HG03196 (cell line): ENCODE results near the gene TFAP2D.
A peak's percentile ranks its signal among the peaks of the same experiment; 100 is the strongest.

Experiments used
- ATAC-seq: cut with Tn5 transposase; IDR thresholded peaks from one replicate; pipeline ENCODE4 v1.9.1; 2021; ENCODE audit not compliant: unreplicated experiment

The TFAP2D gene

DNA sequence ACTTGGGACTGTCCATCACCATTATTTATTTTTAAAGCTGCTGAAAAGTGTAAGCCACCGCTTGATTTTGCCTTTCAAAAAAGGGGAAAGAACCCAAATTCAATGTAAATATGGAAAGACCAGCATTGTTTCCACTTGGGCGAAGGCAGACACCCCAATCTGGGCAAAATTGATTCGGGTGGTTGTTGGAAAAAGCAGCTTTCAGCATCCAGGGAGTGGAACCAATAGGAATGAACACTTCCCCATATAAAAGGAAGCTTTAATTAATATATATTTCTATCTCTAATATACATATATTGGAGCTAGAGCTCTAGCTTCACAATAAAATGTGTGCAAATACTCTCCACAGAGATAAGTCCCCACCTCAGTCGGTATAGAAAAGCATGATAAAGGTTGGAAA, at the start of gene TFAP2D:
TFAP2D (plus strand) TSS at position 301 of the 400 bp plus-strand sequence. CDS start 530 bp downstream, outside the sequence.
- ATAC-seq = no peak

DNA sequence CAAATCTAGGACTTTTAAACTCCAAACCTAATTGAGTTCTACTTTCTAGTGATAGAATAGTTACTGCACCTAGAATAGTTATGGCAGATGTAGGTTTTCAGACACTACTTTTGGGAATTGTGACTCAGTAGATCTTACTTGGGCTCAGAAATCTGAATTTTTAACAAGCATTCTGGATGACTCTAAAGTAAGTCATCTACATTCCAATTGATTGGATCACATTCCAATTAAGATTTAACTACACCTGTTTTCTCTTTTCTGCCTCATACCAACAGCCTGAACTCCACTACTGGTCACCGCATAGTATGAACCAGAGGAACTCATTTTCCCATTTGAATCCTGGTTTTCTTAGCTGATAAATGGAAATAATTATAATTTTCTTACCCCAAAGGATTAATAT, 49.5 kb upstream of the TFAP2D start:
- ATAC-seq = no peak

DNA sequence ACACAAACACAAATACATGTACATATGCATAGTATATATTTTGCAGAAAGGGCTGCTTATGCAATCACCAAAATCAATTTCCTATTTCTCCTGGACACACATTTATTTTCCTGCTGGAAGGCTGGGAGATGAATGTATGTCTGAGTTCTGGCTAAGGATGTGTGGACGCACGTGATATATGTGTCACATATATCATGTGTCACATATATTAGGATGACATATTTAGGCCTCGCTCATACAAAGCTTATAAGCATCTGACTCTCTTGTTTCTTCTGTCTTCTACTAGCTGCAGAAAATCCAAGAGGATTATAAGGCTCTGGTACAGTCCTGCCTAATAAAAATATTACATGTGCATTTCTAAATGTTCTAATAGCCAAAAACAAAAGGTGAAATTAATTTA, 47.2 kb upstream of the TFAP2D start:
- no peak for ATAC-seq

DNA sequence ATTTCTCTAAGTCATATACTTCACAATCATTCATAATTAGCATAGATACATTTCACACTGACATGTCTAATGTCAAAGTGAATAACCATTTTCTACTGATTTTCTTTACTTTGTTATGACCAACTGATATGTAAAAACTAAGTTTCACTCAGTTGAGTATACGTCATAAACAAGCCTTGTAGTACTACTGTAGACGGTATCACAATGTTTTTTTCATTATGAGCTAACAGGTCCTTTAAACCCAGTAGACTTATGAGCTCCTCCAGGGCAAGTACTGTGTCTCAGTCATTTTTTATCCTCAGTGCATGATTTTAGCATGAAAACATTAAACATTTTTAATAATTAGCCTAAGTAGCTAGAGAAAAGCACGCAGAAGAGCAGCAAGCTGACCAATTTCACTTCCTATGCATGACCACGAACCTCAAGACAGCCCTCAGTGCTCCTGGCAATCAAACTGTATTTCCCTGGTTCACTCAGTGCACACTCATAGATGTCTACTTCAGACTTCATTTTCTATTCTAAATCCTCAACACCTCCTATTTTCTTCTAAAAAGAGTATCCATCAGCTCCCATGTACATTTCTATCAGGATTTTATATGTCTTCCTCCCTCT, 32.0 kb upstream of the TFAP2D start:
- ATAC-seq = peak; percentile 92

DNA sequence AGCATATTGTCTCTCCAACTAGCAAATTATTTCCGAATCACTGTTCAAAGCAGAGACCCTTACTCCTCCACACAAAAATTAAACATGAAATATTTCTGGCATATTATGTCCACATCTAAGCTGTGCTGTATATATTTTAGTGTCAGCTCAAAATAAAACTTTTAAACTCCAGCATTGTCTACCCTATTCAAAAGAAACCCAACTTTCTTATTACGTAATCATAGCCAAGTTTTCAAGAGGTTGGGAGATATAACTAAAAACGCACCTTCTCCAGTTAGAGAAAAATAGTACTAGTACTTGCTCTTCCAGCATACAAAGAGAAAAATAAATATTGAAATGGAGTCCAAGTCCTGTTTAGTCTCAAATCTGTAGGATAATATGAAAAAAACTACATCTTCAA, 24.1 kb upstream of the TFAP2D start:
- no peak for ATAC-seq

DNA sequence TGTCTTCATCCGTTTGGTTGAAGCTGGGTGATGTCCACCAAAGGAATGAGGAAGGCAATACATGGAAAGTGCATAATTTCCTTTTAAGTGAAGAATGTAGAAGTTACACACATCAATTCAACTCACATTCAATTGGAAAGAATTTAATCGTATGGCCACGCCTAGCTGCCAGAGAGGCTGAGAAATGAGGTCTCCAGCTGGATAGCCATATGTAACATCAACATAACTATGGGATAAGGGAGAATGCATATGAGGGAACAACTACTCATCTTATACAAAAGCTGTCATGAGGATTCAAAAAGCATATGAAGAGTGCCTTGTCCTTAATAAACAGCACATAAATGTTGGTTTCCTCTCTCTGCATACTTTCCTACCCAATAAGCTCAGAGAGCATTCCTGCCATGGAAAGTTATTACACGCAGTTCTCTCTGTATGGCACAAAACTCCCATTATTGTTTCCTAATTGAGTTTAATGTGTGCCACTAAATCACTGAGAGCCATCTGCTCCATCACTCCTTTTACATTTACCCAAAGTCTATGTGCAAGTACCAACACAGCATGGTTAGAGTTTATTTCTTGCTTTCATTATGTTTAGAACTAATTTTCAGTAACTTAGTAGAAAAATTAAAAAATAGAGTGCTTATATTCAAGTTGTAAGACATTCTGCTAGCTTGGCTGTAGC, 21.4 kb upstream of the TFAP2D start:
- no peak for ATAC-seq

DNA sequence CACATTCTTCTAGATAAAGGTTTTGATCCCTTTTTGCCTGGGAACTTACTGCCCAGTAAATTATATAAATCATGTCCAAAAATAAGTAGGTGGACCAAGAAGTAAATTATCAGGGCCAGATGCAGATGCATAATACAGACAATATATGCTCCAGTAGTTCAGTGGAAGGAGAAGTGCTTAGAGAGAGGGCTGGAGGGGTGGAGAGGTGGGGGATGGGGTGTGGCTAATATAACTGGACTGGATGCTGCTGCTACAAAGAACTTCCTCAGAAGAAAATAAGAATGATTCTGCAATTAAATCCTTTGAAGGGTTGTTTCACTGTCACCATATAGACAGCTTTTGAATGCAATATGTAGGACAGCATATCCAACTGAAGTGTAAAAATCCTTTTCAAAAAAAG, 14.8 kb upstream of the TFAP2D start:
- no peak for ATAC-seq

DNA sequence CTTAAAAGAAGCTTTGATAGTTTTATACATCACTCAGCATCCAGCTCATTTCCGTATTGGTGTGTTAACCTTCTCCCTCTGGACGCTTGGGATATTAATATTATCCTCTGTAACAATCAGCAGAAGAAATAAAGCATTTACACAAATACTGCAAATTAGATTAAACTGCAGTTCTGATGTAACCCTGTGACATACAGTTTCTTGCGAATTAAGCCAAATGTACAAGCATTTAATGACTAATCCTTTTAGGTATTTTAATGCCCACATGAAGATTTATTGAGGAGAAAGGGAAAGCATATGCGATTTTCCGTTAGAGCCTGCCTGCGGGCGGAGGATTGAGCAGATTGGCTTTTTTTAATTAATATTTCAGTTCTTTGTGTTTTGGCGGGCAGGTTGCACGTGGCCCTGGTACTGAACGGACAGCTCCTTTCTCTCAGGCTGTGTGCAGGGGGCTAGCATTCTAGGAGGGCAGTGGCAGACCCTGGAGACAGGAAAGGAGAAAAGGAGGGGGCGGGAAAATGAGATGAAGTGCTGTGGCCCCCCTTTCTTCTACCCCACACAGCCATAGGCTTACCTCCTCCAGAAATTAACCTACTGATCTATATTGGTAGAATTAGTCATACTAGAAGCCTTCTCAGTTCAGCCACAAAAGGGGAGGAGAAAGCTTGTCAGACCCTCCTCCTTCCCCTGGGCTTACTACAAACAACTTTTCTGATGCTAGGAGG, 14.1 kb upstream of the TFAP2D start:
- no peak for ATAC-seq

DNA sequence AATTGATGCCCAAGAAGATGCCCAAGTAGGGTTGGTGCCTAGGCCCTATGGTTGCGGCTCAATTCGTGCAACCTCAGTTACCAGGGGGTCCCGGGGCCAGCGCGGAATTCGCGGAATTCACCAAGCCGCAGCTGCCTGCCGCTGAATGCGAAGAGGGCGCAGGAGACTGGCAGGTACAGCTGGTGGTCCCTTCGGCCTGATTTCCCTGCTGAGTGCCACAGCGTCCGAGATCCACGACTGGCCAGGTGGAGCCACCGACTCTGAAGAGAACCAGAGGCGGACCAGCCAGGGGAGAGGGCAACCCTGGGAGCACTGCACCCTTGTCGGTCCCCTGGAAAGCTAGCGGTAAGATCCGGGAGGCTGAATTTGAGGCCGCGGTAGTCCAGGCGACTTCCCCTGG, 6.8 kb upstream of the TFAP2D start:
- no peak for ATAC-seq

DNA sequence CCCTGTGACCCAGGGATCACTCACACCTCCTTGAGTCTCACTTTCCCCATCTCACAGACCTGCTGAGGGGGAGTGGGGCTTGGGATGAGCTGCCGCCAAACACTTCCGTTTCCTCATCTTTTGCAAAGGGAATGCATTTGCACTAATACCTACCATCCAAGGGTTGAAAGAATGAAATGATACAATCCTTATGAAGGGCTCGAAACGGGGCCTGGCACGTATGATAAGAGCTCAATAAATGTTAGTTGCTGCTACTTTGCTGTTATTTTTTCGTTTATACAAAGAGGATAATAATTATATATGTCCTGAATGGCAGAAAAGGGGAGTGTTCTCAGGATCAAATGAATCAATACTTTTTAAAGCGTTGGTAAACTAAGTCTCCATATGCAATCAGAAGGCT, 6.1 kb upstream of the TFAP2D start:
- ATAC-seq = no peak

DNA sequence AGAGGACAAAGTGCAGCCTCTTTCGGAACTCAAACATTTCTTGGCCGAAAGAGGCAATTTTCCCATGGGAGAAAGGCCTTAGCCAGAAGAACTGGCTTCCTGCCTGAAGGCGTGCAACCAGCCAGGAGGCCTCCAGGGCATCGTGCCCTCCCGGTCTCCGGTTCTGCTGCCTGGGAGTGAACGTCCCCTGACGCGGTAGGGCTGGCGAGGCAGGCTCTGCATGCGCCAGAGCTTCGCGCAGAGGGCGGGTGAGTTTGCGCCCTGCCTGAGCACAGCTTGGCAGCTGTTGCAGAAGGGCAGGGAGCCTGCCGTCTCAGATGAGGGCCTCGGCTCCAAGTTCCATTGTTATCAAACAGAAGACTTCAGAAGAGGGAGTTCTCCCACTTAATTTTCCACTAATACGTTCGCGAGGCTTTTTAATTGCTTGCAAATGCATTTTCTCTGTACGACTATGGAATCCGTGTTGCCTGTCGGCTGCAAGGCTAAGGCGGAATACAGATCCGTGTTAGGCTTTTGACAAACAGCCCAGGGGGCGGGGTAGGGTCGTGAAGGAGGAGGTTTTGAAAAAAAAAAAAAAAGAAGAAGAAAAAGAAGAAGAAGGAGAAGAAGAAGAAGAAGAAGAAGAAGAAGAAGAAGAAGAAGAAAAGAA, 5.5 kb upstream of the TFAP2D start:
- no peak for ATAC-seq

DNA sequence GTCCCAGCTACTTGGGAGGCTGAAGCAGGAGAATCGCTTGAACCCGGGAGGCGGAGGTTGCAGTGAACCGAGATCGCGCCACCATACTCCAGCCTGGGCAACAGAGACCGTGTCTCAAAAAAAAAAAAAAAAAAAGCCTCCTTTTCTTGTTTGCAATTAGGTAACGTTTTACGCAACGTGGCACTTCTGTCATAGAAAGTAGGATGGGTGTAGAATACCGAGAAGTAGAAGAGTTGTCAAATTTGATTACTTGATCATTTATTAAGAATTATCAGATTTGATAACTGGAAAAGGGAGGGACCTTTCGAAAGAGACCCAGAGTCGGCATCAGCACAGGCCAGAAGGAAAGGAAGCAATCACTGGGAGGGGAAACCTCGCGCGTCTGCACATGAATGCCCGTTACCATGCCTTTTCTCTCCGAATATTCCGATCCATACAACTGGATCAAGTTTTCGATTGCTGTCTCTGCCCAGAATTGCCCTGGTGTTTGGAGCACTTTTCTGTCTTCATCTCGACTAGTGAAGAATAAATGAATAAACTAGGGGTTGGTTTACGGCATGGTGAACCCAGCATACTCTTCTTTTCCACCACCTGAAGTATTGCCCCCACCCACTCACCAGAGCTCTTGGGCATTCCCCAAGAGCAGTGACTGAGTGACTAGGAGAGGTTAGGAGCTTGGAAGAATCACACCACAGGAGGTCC, 4.5 kb upstream of the TFAP2D start:
- ATAC-seq = no peak

DNA sequence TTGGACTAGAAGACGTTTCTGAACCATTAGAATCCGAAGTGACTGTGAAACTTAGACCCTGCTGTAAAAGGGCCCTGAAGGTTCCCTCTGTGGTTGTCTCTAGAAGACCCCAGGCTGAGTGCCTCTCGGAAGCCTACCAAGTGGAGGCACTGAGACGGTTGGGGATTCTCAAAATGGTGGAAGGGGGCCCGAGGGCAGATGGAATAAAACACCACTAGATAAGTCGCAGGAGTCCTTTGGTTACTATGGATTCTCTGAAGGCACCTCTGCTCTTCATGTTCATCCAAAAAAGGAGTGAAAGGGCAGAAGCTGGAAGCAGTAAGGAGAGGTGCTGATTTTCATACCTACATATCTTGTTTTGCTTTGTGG, 4.0 kb upstream of the TFAP2D start:
- no peak for ATAC-seq

DNA sequence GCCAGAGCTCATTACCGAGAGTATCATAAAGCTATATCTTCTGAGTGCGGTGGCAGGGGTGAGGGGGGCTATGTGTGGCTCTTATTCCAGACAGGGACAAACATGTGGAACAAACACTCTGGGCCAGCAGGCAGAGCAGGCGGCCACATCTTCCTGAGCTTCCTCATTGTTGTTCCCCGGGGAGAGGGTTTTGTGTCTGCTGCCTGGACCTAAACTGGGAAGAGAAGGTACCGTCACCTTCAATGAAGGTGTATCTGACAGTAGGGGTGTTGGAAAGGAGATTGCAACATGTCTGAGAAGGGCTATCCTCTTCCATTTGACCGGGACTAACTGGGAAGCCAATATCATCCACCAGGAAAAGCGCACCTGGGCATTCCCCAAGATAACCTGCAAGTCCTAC, 1.6 kb upstream of the TFAP2D start:
- no peak for ATAC-seq

DNA sequence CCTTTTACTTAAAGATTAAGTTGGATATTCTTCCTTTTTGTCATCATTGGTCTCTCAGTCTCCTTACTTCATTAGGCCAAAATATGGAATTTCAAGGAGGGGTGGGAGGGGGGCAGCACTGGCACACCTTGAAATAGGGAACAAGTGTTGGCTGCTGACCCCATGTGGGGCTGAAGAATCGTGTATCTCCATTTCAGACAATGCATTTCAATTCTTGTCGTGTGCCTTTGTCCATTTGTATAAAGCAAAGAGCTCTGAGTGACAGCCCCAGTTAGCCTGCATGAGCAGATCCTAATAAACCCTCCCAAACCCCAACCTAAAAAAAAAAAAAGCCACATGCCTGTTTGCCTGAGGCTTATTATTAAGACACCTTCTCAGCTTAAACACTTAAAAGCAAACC, 1.0 kb upstream of the TFAP2D start:
- ATAC-seq = no peak

DNA sequence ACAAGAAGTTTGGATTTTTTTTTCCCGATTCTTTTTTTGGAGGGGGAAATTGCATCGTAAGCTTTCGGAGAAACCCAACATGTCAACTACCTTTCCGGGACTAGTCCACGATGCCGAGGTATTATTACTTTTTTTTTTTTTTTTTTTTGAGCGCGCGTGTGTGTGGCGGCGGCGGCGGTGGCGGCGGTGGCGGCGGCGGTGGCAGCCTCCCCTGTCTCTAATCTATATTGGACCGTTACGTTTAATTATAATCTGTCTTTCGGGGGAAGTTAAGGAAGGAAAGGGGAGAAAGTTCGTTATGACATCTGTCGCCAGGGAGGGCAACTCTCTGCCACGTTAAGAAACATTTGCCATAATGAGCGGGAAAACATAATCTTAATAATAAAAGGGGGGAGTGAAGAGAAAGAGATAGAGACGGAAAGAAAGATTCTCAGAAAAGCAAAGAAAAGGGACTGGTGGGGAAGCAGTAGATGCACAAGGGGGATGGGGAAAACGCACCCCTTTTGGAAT, 706 bp downstream of the TFAP2D start:
- no peak for ATAC-seq

DNA sequence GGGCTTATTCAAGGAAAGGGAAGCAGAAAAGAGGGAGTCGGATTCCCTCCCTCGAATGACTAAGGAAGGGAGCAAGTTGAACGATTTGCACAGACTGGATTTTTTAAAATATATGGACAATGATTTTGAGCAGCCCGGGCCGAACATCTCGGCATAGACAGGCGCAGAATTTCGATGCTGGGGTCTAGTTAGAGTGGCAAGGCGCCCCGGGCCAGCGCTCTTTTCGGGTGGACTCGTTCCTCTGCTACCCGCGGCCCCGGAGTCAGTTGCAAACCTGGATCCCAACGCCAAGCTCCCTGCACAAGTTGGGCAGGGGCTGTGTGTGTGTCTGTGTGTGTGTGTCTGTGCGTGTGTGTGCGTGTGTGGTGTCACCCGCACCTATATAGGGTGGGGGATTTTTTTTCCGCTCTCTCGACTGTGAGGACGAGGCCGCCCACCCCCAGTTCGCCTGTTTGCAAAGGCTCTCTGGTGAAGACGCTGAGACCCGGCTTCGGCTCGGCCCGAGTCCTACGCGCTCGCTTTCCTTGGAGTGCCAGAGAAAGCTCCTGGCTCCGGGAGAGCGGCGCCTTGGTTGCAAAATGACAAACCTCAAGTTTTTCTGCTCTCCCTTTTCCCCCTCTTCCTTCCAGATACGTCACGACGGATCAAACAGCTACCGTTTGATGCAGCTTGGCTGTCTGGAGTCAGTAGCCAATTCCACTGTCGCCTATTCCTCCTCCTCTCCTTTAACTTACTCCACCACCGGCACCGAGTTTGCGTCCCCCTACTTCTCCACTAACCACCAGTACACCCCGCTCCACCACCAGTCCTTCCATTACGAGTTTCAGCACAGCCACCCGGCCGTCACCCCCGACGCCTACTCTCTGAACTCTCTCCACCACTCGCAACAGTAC, 1.4 kb downstream of the TFAP2D start:
- ATAC-seq = no peak

DNA sequence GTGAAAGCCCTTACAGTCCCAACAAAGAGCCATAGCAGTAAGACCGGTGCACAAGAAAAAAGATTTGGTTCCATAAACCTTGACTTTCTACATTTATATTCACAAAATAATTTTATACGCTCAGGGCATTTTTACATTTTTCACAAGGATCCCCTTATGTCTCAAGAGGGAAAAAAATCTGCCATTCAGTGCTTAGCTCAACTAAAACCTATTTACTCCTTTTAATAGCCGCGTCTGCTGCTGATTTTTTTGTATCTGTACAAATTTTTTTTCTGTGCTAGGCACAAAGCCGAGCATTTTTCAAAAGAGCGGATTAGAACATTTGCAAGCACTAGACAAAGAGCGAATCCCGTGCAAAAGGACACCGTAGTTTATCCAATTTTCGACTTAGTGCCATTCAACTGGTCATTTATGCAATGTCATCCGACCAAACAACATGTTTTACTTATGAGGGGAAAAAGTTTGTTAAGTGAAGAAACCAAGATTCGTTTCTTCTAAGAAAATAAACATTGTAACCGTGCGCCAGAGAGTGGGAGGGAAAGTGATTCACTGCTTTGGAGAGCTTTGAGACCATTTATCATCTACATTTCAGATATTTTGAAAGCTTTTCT, 3.7 kb downstream of the TFAP2D start:
- ATAC-seq = no peak

DNA sequence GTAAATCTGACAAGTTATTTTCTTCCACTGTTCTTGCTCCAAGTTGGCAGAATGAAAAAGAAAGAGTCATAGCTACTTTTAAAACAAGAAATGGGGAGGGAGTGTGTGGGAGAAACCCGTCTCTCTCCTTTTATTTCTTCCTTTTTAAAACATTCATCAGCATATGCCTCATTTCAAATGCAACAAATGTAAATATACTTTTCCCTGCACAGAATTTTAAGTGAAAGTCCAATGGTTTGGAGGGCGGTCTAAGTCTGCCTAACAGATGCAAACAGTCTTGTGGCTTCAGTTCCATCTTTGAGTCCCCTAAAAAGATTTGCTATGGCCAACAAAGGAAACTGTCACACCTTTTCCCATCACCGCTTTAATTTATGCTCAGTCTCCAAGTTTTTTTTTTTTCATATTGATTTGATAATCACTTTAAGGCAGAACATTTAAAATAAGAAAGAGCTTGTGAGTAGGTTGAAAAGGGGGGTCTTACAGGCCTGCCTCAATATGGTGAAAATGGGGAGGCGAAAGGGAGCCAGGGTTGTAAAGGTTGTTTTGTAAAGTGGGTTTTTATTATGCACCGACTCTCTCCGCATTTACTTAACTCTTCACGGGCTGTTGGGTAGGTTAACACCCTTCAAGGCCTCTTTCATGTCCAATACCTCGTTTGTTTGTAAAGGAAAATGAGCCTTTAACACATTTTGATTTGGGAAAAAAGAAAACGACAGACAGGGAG, 4.6 kb downstream of the TFAP2D start:
- no peak for ATAC-seq
